ENCODE measurements around the gene ALDH1A1. TPM values are rescaled to one million over a fixed set of nuclear protein-coding genes. Genes with fewer than 3 reads are reported as not detected.

The ALDH1A1 gene
- total RNA-seq, 1 donor from 2014 or later, result 212 TPM

DNA sequence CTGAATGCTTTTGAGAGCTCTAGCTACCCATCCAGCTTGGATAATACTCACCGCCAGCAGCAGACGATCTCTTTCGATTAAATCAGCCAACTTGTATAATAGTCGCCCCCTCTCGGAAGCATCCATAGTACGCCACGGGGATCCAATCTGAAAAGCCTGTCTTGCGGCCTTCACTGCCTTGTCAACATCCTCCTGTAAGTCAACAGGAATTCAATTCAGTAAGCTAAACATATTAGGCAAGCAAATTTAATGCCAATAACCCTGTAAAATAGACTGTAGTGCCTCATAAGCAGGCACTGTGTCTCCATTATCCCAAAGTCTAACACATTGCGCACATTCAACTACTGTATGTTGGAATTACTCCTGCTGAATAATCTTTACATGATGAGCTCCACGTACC, 22.0 kb downstream of the ALDH1A1 start:
- TF ChIP-seq, protein P1, sequence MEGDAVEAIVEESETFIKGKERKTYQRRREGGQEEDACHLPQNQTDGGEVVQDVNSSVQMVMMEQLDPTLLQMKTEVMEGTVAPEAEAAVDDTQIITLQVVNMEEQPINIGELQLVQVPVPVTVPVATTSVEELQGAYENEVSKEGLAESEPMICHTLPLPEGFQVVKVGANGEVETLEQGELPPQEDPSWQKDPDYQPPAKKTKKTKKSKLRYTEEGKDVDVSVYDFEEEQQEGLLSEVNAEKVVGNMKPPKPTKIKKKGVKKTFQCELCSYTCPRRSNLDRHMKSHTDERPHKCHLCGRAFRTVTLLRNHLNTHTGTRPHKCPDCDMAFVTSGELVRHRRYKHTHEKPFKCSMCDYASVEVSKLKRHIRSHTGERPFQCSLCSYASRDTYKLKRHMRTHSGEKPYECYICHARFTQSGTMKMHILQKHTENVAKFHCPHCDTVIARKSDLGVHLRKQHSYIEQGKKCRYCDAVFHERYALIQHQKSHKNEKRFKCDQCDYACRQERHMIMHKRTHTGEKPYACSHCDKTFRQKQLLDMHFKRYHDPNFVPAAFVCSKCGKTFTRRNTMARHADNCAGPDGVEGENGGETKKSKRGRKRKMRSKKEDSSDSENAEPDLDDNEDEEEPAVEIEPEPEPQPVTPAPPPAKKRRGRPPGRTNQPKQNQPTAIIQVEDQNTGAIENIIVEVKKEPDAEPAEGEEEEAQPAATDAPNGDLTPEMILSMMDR (IDR thresholded peaks at IDR 0.05), result no peak
- ATAC-seq (no peak), DNase-seq (no peak)
- intact Hi-C loops (cut with DNase I), result no loop called here
- H3K36me3 ChIP-seq, result peaks cover 35% of the 10 kb centered on the region
- no peaks in the 10 kb centered on the region for H3K4me1 ChIP-seq
- no peaks in the 10 kb centered on the region for H3K27me3 ChIP-seq
- no peak overlapping the region for H3K27ac ChIP-seq
- H3K9me3 ChIP-seq, result no peaks in the 10 kb centered on the region
- H3K4me3 ChIP-seq, result no peak overlapping the region

DNA sequence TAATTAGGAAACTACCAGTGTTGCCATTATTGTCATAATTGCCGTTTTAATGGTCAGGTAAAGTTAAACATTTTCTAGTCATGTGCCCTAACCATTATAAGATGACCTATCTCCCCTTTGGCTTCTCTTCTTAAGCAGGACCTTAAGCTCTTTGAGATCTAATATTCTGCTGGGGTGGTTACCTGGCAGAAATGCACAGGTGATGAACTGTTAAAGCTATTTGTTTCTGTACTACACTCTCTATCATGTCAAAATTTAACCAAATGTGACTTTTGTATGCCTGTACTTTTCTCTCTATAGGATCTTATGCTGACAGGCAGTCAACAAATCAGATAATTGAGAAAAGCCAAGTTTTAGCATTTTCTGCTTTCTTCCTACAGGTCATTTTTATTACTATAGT, 23.3 kb downstream of the ALDH1A1 start:
- intact Hi-C loops (cut with DNase I), result no loop called here
- H3K4me3 ChIP-seq, result no peak overlapping the region
- H3K9me3 ChIP-seq, result no peaks in the 10 kb centered on the region
- ATAC-seq, result no peak
- H3K27ac ChIP-seq, result no peak overlapping the region
- H3K27me3 ChIP-seq, result no peaks in the 10 kb centered on the region
- TF ChIP-seq, protein P1 (IDR thresholded peaks at IDR 0.05), result no peak
- peaks cover 45% of the 10 kb centered on the region for H3K36me3 ChIP-seq
- H3K4me1 ChIP-seq, result peaks cover 4% of the 10 kb centered on the region
- DNase-seq, result no peak

DNA sequence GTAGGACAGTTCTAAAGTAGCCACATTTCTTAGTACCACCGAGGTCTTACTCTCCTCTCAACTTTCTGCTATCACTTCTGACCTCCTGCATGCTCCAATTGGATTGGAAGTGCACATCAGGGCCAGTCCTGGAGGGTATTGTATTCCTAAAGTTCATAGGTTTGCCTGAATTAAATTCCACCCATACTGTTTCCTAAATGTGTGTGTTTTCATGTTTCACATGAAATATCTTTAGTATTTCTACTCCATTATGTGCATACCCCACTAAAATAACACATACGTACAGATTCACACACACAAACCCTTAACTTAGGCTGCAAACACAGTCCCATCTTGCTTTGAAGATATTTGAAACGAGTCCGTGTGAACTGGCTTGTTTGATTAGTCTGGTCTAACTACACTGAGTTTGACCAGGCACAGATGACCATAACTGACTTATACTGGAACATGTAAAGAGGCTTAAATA, 24.8 kb downstream of the ALDH1A1 start:
- no peak for DNase-seq

DNA sequence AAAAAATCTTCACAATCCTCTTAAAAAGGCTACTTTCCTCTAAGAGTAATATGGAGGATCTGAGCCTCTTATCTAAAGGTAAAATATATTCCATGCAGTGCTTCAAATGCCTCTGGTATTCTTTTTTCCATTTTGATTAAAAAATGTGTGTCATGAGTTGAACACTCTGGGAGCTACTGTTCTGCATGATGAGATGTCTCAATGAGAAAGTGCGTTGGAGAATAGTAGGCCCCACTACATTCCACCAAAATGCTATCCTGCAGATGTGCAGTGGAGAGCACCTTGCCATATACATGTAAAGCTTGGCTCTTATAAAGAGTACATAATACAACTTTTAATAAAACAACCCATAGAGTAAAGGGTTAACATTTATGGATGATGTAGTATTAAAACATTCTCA, 26.3 kb downstream of the ALDH1A1 start:
- TF ChIP-seq, protein P1 (IDR thresholded peaks at IDR 0.05), result no peak
- intact Hi-C loops (cut with DNase I), result no loop called here
- Histone ChIP-seq H3K4me3 (no peak overlapping the region), H3K4me1 (peaks cover 4% of the 10 kb centered on the region), H3K9me3 (no peaks in the 10 kb centered on the region), H3K36me3 (peaks cover 57% of the 10 kb centered on the region), H3K27me3 (no peaks in the 10 kb centered on the region), H3K27ac (no peak overlapping the region)
- DNase-seq (no peak), ATAC-seq (no peak)

More for the DNA sequence above, 24.8 kb downstream of the ALDH1A1 start:
- no peak for ATAC-seq
- Histone ChIP-seq H3K4me1 (peaks cover 4% of the 10 kb centered on the region), H3K36me3 (peaks cover 57% of the 10 kb centered on the region), H3K9me3 (no peaks in the 10 kb centered on the region), H3K27ac (no peak overlapping the region), H3K27me3 (no peaks in the 10 kb centered on the region), H3K4me3 (no peak overlapping the region)
- TF ChIP-seq, protein P1 (IDR thresholded peaks at IDR 0.05), result no peak
- intact Hi-C loops (cut with DNase I), result no loop called here

DNA sequence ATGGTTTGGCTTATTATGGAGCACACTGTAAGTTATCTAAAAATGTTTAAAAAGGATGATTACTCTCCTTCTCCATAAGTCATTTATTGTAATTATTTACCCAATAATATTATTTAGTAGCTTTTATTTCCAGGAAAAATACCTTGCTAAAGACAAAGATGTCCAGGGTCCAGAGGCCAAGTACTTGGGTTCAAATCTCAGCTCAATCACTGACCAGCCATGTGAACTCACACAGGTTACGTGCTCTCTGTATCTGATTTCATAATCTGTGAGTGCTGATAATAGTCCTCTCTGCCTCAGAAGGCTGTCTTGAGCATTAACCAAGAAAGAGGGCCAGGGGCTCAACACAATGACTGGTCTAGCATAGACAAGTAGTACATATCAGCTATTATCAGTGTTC, 27.0 kb downstream of the ALDH1A1 start:
- peaks cover 4% of the 10 kb centered on the region for H3K4me1 ChIP-seq
- peaks cover 57% of the 10 kb centered on the region for H3K36me3 ChIP-seq
- H3K27me3 ChIP-seq, result no peaks in the 10 kb centered on the region
- no peak overlapping the region for H3K27ac ChIP-seq
- TF ChIP-seq, protein P1 (IDR thresholded peaks at IDR 0.05), result no peak
- intact Hi-C loops (cut with DNase I), result no loop called here
- no peak overlapping the region for H3K4me3 ChIP-seq
- no peaks in the 10 kb centered on the region for H3K9me3 ChIP-seq
- DNase-seq (no peak), ATAC-seq (no peak)

Data from upper lobe of right lung (tissue), 1 donor.